Sciatic nerve (tissue), 2 donors: Measurements from ENCODE around the gene ATP13A3. TPM values are rescaled to one million over a fixed set of nuclear protein-coding genes. Genes with fewer than 3 reads are reported as not detected.
A peak's percentile ranks its signal among the peaks of the same experiment; 100 is the strongest.
"Not testable (repeated sequence)": the region's sequence is repeated elsewhere in the genome, so short reads cannot be mapped to it uniquely, and the experiment has no call there.

Experiments
- ATAC-seq: fragments of 200-7000 bp; cut with Tn5 transposase; one replicate; pipeline ENCODE4 v1.9.1; 2020; ENCODE audit warnings: mild to moderate bottlenecking, moderate library complexity
- DNase-seq: peaks from one replicate; pipeline ENCODE4 v3.0.0-alpha.2; 2020; ENCODE audit warnings: low spot score
- intact Hi-C: fragments of 100-400 bp; cut with DNase I; formaldehyde crosslinking; loops from one replicate; pipeline ENCODE4 v1.14.2; 2022
- total RNA-seq: library from RNA; stranded (reverse); fragmentation: NEBNext Ultra II Directional; extraction: Animal tissue kit (Norgen Biotek cat#: 25700); gene quantifications from one replicate; pipeline ENCODE4 v1.2.1, GENCODE V29; 2021
- donor health status: DM: no; HTN: no; CAD: no.
- donor health status: DM: no; HTN: no; CAD: no.

The ATP13A3 gene
- 124 TPM for total RNA-seq

DNA sequence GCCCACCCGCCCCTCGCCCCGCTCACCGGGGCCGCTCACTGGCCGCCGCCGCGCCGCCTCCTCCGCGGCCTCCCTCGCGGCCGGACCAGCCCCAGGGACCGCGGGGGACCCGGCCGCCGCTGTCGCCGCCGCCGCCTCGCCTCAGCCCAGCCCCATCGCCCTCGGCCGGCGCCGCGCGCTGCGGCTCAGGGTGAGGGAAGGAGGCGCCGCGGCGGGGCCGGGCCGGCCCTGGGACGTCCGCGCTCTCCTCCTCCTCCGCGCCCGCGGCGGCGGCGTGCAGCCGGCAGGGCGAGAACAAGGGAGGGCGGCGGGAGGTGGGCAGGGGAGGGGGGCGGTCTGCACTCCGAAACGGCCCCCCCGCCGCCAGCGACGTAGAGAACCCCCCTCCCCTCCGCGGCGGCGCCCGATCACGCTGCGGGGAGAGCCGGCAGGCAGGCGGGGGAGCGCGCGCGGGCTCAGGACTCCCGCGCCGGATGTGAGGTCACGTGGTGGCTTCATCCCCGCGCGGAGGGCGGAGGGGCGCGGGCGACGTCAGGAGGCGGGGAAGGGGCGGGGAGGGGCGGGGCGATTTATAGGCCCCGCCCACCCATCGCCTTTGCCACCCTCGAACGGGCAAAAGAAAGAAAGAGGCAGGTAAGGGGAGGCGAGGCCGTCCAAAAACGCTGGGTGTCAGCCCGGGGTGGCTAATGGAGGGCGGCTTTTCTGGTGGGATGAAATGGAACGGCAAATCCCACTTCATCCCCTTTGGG is at the start of gene ATP13A3:
TSS of gene ATP13A3 (minus strand) at position 463 of the 749 bp plus-strand sequence. CDS start 24,812 bp downstream, outside the sequence.
- intact Hi-C loops, result loop anchor here (10.0 kb wide), 1 partner anchor 98 kb away; no protein-coding TSS in a partner anchor
- ATAC-seq (peak; percentile 96), DNase-seq (peak; percentile 92)

- DNase-seq, intact Hi-C loops, ATAC-seq: not testable (repeated sequence)
Measured at GRCh38 chr3:194535199-194535598, 48.4 kb upstream of the ATP13A3 start.

DNA sequence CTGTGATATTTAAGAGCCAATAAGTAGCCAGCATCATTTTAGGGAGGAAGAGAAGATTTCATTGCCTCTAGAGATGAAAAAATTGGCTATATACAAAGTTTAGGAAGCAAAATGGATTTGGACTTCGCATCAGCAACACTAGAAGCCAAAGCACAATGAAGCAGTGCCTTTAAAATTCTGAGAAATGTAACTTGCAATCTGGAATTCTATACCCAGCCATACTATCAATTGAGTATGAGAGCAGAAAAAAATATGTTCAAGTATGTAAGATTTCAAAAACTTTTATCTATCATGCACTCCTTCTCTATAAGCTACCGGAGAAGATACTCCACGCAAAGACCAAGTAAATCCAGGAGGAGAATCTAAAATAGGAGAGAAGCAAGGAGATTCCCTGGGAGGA is 47.4 kb upstream of the ATP13A3 start:
- intact Hi-C loops, result no loop called here
- ATAC-seq, result no peak
- no peak for DNase-seq

DNA sequence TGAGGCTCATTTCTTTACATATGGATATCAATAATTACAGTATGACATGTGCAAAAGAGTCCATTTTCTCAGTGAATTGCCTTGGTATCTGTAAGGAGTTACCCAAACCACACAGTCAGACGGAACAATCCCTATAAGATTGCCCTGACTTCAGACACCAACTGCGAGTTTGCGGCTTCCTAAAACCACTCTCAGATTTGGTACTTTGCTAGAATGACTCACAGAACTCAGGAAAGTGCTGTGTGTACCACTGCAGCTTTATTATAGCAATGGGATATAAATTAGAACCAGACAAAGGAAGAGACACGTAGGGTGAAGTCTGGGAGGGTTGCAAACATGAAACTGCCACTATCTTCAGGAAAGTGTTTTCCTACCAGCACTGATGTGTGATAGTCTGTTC is 45.8 kb upstream of the ATP13A3 start:
- intact Hi-C loops, result no loop called here
- ATAC-seq (no peak), DNase-seq (peak; percentile 5)

GRCh38 chr3:194527726-194528125 is 40.9 kb upstream of the ATP13A3 start:
- DNase-seq (no peak), ATAC-seq (no peak)
- intact Hi-C loops, result no loop called here

- no peak for DNase-seq
- intact Hi-C loops, result no loop called here
- ATAC-seq, result no peak
Measured at GRCh38 chr3:194526164-194526563, 39.4 kb upstream of the ATP13A3 start.

GRCh38 chr3:194522579-194523046 is 35.8 kb upstream of the ATP13A3 start:
- no peak for ATAC-seq
- no peak for DNase-seq
- intact Hi-C loops, result no loop called here

GRCh38 chr3:194521510-194522260 is 34.9 kb upstream of the ATP13A3 start:
- peak; percentile 26 for ATAC-seq
- DNase-seq, result no peak
- intact Hi-C loops, result no loop called here

DNA sequence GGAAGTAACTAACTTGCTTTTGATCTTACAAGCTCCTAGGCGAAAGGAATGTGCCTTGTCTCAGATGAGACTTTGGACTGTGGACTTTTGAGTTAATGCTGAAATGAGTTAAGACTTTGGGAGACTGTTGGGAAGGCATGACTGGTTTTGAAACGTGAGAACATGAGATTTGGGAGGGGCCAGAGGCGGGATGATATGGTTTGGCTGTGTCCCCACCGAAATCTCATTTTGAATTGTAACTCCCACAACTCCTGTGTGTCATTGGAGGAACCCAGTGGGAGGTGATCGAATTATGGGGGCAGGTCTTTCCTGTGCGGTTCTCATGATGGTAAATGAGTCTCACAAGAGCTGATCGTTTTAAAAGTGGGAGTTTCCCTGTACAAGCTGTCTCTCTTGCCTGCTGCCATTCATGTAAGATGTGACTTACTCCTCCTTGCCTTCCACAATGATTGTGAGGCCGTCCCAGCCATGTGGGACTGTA is 33.9 kb upstream of the ATP13A3 start:
- intact Hi-C loops, DNase-seq: not testable (repeated sequence)

DNA sequence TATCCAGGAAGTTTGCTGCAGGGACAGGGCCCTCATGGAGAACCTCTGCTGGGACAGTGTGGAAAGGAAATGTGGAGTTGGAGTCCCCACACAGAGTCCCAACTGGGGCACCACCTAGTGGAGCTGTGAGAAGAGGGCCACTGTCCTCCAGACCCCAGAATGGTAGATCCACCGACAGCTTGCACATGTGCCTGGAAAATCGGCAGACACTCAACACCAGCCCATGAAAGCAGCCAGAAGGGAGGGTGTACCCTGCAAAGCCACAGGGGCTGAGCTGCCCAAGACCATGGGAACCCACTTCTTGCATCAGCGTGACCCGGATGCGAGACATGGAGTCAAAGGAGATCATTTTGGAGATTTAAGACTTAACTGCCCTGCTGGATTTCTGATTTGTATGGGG is 33.4 kb upstream of the ATP13A3 start:
- intact Hi-C loops, DNase-seq, ATAC-seq: not testable (repeated sequence)

More for the DNA sequence above, 33.9 kb upstream of the ATP13A3 start:
- not testable (repeated sequence) for ATAC-seq

- intact Hi-C loops, result no loop called here
- ATAC-seq (no peak), DNase-seq (no peak)
Measured at GRCh38 chr3:194518652-194519051, 31.9 kb upstream of the ATP13A3 start.

DNA sequence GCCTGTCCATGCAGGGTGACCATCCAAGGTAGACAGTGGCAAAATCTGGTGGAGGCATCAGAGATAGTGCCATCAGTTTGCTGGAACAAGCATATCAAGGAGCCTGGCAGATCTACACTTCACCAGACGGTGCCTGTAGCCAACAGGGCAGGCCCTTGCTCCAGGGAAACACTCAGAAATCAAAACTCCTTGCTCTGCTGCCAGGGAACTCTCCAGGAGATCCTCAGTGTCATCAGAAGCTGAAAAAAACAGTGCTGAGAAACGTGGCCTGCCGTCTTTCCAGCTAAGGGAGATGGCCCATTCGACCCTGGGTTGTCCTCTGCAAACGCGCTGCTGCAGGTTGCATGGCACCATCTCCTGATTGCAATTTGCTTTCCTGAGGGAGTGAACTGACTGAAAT is 30.5 kb upstream of the ATP13A3 start:
- ATAC-seq (no peak), DNase-seq (no peak)
- intact Hi-C loops, result no loop called here

DNA sequence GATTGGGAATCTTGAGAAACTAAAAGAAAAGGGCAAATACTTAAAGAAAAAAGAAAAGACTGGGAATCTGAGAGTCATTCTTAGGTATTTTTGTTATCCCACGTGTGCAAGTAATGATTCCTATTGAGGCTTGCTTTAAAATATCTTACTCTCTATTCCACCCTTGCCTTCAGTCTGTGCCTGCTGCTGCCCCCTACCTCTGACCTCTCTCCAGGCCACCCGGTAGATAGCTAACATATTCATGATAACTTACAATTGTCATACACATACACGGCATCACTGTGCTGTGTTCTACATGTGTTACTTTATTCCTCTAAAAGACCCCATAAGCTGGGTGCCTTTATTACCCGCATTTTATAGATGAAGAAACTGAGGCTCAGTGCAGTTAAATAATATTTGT is 27.8 kb upstream of the ATP13A3 start:
- ATAC-seq (no peak), DNase-seq (no peak)
- intact Hi-C loops, result no loop called here

DNA sequence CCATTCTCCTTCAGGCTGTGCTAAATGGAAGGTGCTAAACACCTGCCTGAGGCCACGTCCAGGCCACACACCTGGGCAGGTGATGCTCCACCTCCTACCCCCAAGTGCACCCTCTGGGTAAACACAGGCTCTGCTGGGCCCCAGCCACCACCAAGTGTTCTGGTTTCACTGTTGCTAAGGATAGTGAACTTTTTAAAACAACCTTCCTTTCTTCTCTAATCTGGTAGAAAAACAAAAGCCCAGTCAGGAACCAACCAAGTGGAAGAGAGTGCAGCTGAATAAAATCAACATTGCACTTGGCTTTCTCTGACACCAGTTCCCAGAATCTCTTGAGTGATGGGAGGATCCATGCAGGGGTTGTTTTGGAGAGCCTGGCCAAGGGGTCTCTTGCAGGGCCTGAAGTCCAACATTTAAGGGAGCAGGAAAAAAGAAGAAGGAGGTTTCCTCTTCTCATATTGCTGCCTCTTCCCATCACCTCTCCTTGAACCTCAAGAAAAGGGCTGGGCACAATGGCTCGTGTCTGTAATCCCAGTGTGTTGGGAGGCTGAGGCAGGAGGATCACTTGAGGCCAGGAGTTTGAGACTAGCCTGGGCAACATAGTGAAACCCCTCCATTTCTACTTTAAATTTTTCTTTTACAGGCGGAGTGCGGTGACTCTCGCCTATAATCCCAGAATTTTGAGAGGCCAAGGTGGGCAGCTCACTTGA is 26.2 kb upstream of the ATP13A3 start:
- no peak for DNase-seq
- intact Hi-C loops, result no loop called here
- ATAC-seq, result no peak

- ATAC-seq, result peak; percentile 64
- intact Hi-C loops, result no loop called here
- DNase-seq, result no peak
Measured at GRCh38 chr3:194508491-194509453, 22.0 kb upstream of the ATP13A3 start.

DNA sequence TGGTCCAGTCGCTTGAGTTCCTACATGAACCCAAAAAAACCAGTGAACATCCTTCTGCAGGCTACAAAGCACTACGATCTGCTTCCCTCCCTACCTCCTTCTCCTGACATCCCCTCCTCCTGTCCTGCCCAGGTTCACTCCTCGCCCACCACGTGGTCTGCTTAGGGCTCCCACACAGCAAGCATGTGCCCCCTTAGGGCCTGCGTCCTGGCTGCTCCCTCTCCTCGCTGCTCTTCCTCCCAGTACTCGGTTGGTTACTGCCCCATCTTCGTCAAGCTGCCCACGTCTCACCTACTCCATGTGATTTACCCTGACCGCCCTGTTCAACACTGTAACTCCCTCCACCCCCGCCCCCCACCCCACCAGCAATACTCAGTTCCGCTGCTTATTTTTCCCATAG is 20.8 kb upstream of the ATP13A3 start:
- ATAC-seq (no peak), DNase-seq (no peak)
- intact Hi-C loops, result no loop called here

- ATAC-seq (peak; percentile 26), DNase-seq (no peak)
- intact Hi-C loops, result no loop called here
Measured at GRCh38 chr3:194505791-194506415, 19.1 kb upstream of the ATP13A3 start.

GRCh38 chr3:194504861-194505260 is 18.1 kb upstream of the ATP13A3 start:
- intact Hi-C loops, result no loop called here
- ATAC-seq, result no peak
- no peak for DNase-seq
